Femur (tissue), 1 donor: ENCODE data around the gene LRRC4C.

Source experiments
- DNase-seq: peaks from one replicate; pipeline ENCODE4 v3.0.0-alpha.2; 2017

Gene LRRC4C

DNA sequence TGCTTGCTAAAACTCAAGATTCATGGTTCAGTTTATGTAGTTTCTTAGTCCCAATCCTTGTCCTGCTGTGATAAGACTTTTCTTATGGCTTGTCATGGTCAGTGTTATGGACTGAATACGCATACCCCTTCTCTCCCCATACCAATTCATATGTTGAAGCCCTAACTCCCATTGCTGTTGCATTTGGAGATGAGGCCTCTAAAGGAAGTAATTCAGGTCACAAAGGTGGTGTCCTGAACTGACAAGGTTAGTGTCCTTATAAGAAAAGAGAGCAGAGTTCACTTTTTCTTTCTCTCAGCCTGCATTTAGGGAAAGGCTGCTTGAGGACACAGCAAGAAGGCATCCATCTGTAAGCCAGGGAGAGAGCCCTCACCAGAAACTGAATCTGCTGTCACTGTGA is 618.2 kb downstream of the LRRC4C start:
- no peak for DNase-seq

GRCh38 chr11:40838181-40838683 is 621.2 kb downstream of the LRRC4C start:
- DNase-seq, result no peak

GRCh38 chr11:40827116-40827515 is 632.3 kb downstream of the LRRC4C start:
- no peak for DNase-seq

- no peak for DNase-seq
These were observed 632.9 kb downstream of the LRRC4C start for GRCh38 chr11:40826601-40827000.

GRCh38 chr11:40825201-40825834 is 634.1 kb downstream of the LRRC4C start:
- no peak for DNase-seq

DNA sequence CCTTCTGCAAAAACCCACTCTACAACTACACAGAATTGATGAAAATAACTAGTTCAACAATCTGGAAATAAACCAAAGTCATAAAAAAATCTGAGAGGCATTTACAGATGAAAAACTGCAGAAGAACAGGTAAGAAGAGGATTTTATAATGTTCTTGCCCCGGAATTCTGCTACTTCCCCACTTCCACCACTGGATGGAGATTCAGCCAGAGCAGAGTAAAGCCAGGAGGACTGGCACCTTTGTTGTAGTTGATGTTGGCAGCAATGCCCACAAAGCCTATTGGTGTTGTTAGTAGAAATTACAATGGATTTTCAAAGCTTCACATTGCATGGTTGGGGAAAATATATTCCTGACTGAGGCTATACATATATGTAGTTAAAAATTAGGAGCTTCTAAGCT is 640.2 kb downstream of the LRRC4C start:
- no peak for DNase-seq

GRCh38 chr11:40816976-40817375 is 642.5 kb downstream of the LRRC4C start:
- DNase-seq, result no peak

DNA sequence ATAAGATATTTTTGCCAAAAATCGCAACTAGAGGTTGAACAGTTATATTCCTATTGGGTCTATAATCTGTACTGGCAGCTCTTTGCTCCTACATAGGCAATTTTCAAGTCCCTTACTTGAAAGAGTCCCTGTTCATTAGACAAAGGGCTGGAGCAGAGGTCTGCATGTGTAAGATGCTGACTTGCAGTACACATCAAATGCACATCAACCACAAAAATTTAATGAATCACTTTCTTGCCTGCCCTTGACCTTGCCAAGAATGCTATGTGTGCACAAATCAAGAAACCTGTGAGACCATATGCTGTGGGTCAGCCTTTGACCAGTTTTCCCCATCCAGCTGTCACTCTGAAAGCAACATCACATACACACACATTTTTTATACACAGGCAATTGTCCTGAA is 661.5 kb downstream of the LRRC4C start:
- no peak for DNase-seq

- DNase-seq, result no peak
These were observed 672.2 kb downstream of the LRRC4C start for GRCh38 chr11:40787224-40787623.

- DNase-seq, result no peak
These were observed 696.4 kb downstream of the LRRC4C start for GRCh38 chr11:40763046-40763445.

DNA sequence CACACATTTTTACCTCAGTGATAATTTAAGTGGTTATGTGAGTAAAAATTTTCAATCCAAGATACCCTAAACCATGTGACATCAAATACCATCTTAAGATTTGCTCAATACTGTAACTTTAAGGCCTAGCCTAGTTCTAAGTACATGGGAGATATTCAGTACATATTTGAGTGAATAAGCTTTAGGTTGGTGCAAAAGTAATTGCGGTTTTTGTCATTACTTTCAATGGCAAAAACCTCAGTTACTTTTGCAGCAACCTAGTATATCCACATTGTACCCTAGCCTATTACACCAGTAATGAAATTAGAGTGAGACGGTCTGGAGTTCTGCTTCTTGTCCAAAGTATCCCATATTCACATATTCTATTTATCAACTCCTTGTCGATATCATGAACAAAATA is 700.1 kb downstream of the LRRC4C start:
- no peak for DNase-seq

- no peak for DNase-seq
These were observed 705.2 kb downstream of the LRRC4C start for GRCh38 chr11:40754297-40754696.

DNA sequence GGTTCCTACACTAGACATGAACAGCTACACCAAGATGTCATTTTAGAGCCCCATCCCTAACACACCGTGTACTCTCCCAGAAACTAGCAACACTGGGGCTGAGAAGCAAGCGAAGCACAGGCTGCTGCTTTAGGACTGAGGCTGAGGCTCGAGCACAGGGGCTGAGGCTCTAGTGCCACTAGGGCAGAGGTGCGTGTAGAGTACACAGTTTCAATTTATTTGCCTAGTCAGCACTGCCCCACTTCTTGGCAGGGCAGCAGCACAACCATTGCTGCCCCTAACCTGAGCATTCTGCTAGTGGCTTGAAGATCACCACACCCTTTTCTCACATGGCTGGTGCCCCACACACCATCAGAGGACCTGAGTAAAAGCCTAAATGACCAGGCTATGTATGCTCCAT is 713.2 kb downstream of the LRRC4C start:
- DNase-seq, result no peak

GRCh38 chr11:40732132-40732531 is 727.3 kb downstream of the LRRC4C start:
- DNase-seq, result no peak

DNA sequence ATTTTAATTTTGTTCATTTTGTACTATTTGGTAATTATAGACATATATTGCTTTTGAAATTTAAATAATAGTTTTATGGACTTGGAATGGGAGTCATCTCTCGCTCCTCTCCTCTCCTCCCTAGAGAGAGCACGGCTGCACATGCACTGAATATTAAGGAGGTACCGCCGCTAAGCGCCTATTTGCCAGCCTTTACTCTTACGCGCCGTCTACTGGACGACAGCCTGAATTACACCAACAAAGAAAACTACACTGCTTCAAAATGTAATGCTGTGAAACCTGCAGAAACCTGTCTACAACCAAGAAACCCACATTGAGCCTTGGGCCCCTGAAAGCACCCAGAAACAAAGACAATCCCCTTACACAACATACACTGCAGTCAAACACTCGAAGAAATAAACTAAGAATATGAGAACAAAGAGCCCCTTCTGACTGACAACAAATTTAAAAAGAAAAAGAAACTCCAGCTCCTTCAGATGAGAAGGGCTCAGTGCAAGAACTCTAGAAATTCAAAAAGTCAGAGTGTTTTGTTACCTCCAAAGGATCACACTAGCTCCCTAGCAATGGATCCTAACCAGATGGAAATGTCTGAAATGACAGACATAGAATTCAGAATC is 737.2 kb downstream of the LRRC4C start:
- DNase-seq, result no peak

- no peak for DNase-seq
These were observed 742.9 kb downstream of the LRRC4C start for GRCh38 chr11:40716344-40717130.

GRCh38 chr11:40713083-40713482 is 746.4 kb downstream of the LRRC4C start:
- no peak for DNase-seq

DNA sequence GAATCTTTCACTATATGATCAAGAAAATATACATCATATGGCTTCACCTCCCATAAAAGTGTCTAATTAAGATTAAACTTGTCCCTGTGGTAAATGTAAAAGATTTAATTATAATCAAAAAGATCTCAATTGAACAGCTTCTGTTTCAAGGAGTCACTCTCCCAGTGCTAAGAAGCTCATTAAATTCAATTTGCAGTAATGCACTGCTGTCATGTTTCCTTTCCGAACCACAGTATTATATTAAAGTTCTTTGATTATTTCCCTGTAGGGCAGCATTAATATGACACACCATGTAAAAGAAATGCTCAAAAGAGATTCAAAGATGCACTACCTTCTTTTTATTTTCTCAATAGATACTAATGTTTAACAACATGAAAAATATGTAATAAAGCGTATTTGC is 758.4 kb downstream of the LRRC4C start:
- no peak for DNase-seq

- DNase-seq, result no peak
These were observed 769.6 kb downstream of the LRRC4C start for GRCh38 chr11:40689823-40690222.

DNA sequence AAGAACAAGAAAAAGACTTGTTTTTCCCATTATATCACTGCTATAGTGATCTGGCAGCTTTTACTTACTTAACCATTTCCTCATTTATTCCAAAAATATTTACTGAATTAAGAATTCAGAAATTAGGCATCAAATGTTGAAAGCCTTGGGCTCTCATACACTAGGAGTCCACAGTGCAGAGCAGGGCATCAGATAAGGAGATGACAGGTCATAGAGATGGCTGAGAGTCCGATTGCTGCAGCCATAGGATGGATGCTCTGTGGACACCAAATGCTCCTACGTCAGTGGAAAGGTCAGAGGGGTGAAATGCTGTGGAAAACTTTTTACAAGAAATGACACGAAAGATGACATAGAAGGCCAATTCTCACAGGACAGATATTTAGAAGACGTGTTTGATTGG is 771.1 kb downstream of the LRRC4C start:
- DNase-seq, result no peak

DNA sequence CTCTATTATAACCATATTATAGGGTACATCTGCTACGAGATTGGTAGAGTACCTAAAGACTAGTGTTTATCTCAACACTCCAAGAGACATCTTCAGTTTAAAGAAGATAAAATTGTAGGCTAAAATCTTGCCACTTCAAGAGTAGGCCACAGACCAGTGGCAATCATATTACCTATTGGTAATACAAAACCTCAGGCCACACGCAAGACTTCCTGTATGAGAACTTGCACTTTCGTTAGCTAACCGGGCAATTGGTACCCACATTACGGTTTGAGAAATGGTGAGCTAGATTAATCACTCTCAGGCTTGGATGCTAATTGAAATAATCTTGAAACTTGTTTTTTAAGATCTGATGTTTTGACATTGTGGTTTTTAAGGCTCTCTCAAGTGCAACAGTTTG is 772.7 kb downstream of the LRRC4C start:
- DNase-seq, result no peak

DNA sequence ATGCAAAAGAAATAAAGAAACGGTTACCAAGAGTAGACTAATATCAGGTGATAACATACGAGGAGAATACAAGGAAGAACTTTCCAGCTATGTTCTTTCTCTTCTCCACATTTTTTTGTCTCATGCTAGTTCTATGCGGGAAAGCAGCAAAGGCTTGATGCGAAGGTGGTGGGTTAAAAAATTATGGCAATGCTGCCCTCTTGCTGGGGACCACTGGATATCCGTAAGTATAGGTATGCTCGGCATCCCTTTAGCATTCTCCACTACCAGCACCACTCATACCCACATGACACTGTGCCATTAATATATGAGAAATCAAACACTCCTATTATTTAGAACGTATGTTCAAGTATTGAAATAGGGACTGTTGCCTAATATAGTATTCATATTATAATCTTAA is 776.4 kb downstream of the LRRC4C start:
- no peak for DNase-seq

- DNase-seq, result no peak
These were observed 780.2 kb downstream of the LRRC4C start for GRCh38 chr11:40679276-40679675.

- no peak for DNase-seq
These were observed 812.2 kb downstream of the LRRC4C start for GRCh38 chr11:40647295-40647694.
